ENCODE results near the gene GPR132. TPM values are rescaled to one million over a fixed set of nuclear protein-coding genes. Genes with fewer than 3 reads are reported as not detected.
"Not testable (repeated sequence)": the region's sequence is repeated elsewhere in the genome, so short reads cannot be mapped to it uniquely, and the experiment has no call there.

Gene GPR132
- 1.3 TPM for total RNA-seq
- long read RNA-seq: 0 reads

DNA sequence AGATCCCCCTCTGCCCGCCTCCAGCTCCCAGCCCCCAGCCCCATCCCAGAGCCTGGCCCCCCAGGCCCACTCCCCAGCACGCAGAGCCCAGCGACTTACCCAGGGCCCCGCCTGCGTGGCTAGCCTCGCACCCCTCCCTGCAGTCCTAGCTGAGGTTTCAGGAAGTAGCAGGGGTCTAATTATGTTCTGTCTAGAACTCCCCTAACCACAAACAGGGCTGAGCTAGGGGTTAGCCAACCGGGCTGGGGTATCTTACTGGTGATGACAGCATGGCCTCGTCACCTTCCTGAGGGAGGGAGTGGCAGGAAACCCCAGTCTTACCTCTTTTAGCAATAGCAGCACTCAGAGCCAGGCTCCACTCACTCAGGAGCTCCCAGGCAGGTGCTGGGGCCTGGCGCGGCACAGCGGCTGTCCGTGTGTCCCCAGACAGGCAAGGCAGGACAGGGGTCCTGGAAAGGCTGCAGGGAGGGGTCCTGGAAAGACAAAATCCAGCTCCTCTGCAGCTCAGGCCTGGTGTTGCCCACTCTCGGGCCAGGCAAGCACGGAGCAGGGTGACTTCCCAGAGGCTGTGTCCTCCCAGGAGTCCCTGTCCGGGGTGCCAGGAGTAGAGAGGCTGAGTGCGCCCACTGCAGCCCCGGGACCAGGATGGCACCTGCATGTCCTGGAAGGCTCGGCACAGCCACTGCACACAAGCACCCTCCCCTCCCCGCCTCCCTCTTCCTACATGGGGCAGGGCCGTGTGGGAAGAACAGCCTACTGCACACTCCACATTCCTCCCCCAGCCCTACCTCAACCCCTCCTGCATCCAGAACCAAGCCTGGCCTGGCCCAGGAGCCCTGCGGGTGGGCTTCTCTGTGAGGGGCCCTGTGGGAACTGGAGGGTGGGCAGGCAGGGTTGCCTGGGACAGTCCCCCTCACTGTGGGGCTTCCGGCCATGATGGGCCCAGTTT is at the start of gene GPR132:
Gene GPR132 (minus strand): TSS at position 151 of the 949 bp plus-strand sequence. CDS start 10,010 bp downstream, outside the sequence.
- intact Hi-C loops (cut with micrococcal nuclease): no loop called here
- ATAC-seq: peak; percentile 33
- DNase-seq: no peak

DNA sequence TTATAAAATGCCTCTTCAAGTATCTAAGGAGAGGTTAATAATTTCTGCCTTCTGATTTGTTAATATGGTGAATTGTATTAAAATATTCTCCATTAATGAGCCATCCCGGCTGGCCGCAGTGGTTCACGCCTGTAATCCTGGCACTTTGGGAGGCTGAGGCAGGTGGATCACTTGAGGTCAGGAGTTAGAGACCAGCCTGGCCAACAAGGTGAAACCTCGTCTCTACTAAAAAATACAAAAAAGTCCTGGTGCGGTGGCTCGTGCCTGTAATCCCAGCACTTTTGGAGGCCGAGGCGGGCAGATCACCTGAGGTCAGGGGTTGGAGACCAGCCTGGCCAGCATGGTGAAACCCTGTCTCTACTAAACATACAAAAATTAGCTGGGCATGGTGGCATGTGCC is 44.0 kb upstream of the GPR132 start:
- ATAC-seq; DNase-seq; intact Hi-C loops (cut with micrococcal nuclease): not testable (repeated sequence)

DNA sequence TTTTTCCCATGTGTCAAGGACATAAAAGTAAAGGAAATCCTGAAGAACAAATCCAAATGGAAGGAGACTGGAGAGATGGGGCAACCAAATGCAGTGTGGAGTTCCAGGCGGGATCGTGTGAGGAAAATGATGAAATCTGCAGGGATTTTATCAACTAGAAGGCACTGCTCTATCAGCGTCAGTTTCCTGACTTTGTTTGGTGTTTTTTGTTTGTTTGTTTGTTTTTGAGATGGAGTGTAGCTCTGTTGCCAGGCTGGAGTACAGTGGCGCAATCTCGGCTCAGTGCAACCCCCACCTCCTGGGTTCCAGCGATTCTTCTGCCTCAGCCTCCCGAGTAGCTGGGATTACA is 43.3 kb upstream of the GPR132 start:
- intact Hi-C loops (cut with micrococcal nuclease): no loop called here
- no peak for DNase-seq
- no peak for ATAC-seq

GRCh38 chr14:105107781-105108515 is 42.7 kb upstream of the GPR132 start:
- no peak for DNase-seq
- ATAC-seq: no peak
- intact Hi-C loops (cut with micrococcal nuclease): no loop called here

GRCh38 chr14:105107351-105107750 is 42.1 kb upstream of the GPR132 start:
- DNase-seq (no peak), ATAC-seq (no peak)
- intact Hi-C loops (cut with micrococcal nuclease): no loop called here

- ATAC-seq (no peak), DNase-seq (no peak)
- intact Hi-C loops (cut with micrococcal nuclease): loop anchor here (2.0 kb wide), 1 partner anchor 18 kb away; no protein-coding TSS in a partner anchor
Observed at GRCh38 chr14:105105158-105105557, 39.9 kb upstream of the GPR132 start.

GRCh38 chr14:105102893-105103292 is 37.7 kb upstream of the GPR132 start:
- intact Hi-C loops (cut with micrococcal nuclease): no loop called here
- ATAC-seq: no peak
- DNase-seq: no peak

DNA sequence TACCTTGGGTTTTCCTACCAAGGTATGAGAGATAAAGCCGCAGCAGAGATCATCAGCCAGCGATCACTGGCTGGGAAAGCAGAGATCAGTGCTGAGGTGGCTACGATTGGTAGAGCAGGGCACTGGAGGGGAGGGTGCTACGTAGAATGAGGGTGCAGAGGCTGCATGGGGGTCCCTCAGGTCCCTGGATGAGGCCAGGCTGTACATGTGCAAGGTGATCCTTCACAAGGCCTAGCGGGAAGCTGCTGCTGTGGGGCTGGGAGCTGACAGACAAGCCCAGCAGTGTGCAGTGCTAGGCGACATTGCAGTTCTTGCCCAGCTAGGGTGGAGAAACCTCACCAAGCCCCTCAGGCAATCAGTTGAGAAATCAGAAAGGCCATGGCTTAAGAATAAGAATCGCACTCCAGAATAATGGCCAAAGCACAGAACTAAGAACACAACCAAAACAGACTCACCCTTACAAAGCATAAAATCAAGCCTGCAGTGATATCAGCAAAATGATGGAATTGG is 37.2 kb upstream of the GPR132 start:
- DNase-seq (no peak), ATAC-seq (no peak)
- intact Hi-C loops (cut with micrococcal nuclease): no loop called here

GRCh38 chr14:105100910-105101309 is 35.7 kb upstream of the GPR132 start:
- intact Hi-C loops (cut with micrococcal nuclease): no loop called here
- ATAC-seq: no peak
- no peak for DNase-seq

DNA sequence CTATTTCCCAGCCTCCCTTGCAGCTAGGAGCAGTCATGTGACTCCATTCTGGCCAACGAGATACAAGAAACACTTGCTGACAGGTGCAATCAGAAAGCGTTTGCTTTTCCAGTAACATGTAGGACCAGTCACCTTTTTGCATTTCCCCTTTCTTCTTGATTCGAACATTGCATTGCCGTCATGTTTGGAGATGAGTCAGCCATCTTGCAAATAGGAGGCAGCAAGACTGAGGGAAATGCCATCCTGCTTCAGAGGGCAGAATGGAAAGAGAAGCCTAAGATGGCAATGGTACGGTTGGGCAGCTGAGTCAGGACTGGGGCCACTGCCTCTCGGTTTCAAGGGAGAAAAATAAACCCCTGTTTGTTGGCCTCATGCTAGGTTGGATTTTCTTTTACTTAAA is 34.5 kb upstream of the GPR132 start:
- intact Hi-C loops (cut with micrococcal nuclease): no loop called here
- ATAC-seq (no peak), DNase-seq (no peak)

- DNase-seq: no peak
- no peak for ATAC-seq
- intact Hi-C loops (cut with micrococcal nuclease): no loop called here
Observed at GRCh38 chr14:105098316-105098715, 33.1 kb upstream of the GPR132 start.

DNA sequence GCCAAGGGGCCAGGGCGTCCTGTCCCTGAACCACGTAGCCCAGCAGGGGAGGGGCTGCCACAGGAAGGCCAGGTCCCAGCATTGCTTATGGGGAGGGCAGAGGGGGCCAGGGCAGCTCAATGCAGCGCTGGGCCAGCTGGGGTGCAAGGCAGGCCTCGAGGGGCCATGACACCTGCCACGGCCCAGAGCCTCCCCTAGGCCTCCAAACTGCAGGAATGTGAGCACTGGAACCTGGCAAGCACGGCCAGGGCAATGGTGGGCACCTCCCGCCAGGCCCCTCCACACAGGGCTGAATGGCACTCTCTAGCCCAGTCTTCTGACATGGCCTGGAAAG is 32.5 kb upstream of the GPR132 start:
- intact Hi-C loops (cut with micrococcal nuclease): no loop called here
- ATAC-seq (no peak), DNase-seq (no peak)

- DNase-seq: no peak
- intact Hi-C loops (cut with micrococcal nuclease): no loop called here
- no peak for ATAC-seq
Observed at GRCh38 chr14:105096206-105096875, 31.1 kb upstream of the GPR132 start.

DNA sequence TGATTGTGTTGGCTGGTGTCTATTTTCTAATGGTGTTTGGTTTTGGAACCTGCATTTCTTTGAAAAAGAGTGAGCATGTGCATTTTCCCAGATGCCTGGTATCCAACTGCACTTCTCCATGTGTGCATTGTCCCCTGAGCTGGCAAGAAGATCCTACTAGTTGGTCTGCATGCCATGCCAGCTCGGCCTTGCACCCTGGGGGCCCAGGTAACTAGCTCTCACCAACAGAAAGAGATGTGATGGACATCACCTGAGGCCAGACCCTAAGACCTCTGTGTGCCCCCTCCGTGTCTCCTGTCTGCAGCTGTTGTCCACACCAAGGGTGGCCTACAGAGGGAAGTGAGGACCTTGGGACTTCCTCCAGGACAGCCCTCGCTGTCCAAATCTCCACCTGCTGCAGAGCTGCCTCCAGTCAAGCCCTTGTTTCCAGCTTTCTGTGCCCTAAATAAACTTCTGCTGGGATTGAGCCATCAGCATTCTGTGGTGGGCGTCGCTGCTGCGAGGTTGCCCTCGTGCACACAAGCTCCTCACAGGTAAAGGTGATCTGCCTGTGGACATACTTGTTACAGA is 30.1 kb upstream of the GPR132 start:
- intact Hi-C loops (cut with micrococcal nuclease): no loop called here
- ATAC-seq: no peak
- DNase-seq: no peak

DNA sequence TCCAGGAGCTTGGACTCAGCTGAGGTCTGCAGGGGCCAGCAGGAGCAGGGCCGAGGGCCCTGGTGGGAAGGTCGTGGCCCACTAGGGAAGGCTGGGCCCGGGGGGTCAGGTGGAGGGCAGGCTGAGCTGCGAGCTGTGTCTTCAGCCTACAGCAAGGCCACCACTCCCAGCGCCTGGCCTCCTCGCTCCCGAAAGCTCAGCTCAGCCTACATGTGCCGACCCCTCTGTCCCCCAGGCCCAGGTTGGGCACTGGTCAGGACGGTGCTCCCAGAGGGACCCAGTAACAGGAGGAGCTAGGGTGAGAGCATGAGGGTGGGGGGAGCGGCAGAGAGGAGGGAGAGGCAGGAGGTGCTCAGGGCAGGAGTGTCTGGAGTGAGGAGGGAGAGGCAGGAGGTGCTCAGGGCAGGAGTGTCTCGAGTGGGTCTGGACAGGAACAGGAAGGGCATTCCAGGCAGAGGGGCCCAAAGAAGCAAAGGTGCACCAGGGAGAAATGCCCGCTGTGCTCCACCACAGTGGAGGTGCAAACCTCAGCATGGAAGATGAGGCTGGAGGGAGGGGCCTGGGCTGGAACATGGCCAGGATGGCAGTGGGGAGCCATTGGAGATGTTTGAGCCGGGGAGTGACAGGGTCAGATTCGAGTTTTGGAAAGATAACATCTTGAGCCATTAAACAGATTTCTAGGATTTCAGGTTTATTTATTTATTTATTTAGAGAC is 29.1 kb upstream of the GPR132 start:
- ATAC-seq: no peak
- intact Hi-C loops (cut with micrococcal nuclease): no loop called here
- DNase-seq: no peak

DNA sequence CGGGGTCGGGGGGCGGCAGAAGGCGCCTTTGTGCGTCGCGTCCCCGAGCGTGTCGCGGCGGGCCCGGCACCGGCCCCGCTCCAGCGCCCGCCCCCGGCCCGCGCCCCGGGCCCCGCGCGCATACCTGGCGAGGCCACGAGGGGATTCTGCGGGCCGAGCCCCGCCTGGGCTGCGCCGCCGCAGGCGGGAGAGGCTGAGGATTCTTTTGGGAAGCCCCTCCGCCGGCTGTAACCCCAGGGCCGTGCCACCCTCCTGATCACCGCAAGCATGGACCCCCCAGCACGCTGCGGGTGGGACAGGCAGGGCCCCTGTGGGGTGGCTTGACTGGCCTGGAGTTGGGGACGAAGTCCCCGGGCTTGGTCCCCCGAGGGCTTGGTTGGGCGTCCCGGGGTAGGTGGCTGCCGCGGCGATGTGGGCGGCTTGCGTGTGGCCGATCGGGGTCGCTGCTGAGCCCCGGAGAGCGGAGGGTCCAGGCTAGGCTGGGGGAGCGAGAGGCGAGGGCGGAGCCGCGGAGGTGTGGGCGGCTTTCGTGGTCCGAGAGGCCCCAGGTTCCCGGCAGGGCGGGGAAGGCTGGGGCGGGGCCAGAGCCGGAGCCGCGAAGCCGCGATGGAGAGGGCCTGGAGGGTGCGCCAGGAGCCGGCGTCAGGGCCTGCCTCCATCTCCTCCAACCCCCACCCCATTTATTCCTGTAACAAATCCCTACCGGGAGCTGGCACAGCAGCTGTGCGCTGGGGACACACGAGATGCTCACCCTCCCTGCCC is 28.4 kb upstream of the GPR132 start:
- intact Hi-C loops (cut with micrococcal nuclease): no loop called here
- ATAC-seq (peak; percentile 50), DNase-seq (peak; percentile 88)

- peak; percentile 87 for DNase-seq
- intact Hi-C loops (cut with micrococcal nuclease): no loop called here
- ATAC-seq: peak; percentile 49
Observed at GRCh38 chr14:105093038-105093430, 27.8 kb upstream of the GPR132 start.
